Activated T-helper 1 cell treated with anti-CD3 and anti-CD28 coated beads, Interleukin-12 subunit alpha, Interleukin-12 subunit beta, Interleukin-2, Interleukin-4 antibody, amounts not matched to agents 30 ng/mL and 10 ng/mL and 1 ng/mL, durations not matched to agents 14 hours and 24 hours and 36 hours (primary cell): Measurements from ENCODE around the gene PCDHGB1. TPM values are rescaled to one million over a fixed set of nuclear protein-coding genes. Genes with fewer than 3 reads are reported as not detected.
"Not testable (repeated sequence)": the region's sequence is repeated elsewhere in the genome, so short reads cannot be mapped to it uniquely, and the experiment has no call there.

Source experiments
- DNase-seq: peaks from one replicate; pipeline ENCODE4 v3.0.0; 2021; ENCODE audit warnings: low spot score
- H3K27ac Mint-ChIP-seq: one replicate; pipeline ENCODE4 v1.8.0; 2021; ENCODE audit warnings: mild to moderate bottlenecking, mixed read lengths
- H3K27me3 Mint-ChIP-seq: one replicate; pipeline ENCODE4 v1.8.0; 2022; ENCODE audit warnings: mild to moderate bottlenecking, moderate library complexity, mixed read lengths; ENCODE audit not compliant: insufficient read depth
- H3K36me3 Mint-ChIP-seq: one replicate; pipeline ENCODE4 v1.8.0; 2021; ENCODE audit warnings: low read depth, mixed read lengths
- H3K4me1 Mint-ChIP-seq: one replicate; pipeline ENCODE4 v1.8.0; 2021; ENCODE audit warnings: low read depth, mixed read lengths
- H3K4me3 Mint-ChIP-seq: one replicate; pipeline ENCODE4 v1.8.0; 2021; ENCODE audit warnings: mild to moderate bottlenecking, moderate library complexity, mixed read lengths
- H3K9me3 Mint-ChIP-seq: one replicate; pipeline ENCODE4 v1.8.0; 2021; ENCODE audit warnings: mixed read lengths
- intact Hi-C: fragments of 100-400 bp; cut with micrococcal nuclease; formaldehyde crosslinking; loops from one replicate; pipeline ENCODE4 v1.15.1; 2024
- total RNA-seq: library from RNA; stranded (reverse); gene quantifications from 2 replicates; pipeline ENCODE4 v1.2.3, GENCODE V29; 2022

PCDHGB1 gene
- total RNA-seq, 1 donor from 2014 or later, result 0.18 TPM

DNA sequence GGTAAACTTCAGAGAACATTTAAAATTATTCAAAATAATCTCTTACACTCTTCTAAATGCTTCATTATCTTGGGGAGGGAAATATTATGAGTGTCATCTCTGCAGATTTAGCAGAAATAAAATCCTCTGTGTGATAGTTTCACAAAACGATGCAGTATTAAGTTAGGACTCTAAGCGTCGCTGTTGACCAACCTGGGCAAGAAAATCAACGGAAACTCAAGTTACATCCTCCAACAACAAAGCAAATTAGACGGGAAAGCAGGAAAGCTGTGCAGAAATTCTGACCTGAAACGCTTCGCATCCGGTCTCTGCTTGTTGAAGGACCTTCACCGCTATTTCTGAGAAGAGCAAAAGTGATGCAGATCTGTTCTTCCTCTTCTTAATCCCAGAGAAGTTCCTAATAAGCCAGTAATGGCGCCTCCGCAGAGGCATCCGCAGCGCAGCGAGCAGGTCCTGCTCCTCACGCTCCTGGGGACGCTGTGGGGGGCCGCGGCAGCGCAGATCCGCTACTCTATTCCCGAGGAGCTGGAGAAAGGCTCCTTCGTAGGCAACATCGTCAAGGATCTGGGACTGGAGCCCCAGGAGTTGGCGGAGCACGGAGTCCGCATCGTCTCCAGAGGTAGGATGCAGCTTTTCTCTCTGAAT lies 23.9 kb downstream of the PCDHGB1 start, which contains the start of gene PCDHGA6:
Gene PCDHGA6, plus strand, starts transcription at position 219 of the 645 bp plus-strand sequence. Its CDS starts 193 bp downstream, at position 412.
- Mint-ChIP-seq H3K27ac (no peak within 1 kb of the TSS), H3K4me1 (no peaks in the 10 kb centered on the region), H3K27me3 (peaks cover 14% of the 10 kb centered on the region), H3K4me3 (no peak within 1 kb of the TSS), H3K36me3 (no peaks in the 10 kb centered on the region), H3K9me3 (peaks cover 35% of the 10 kb centered on the region)
- intact Hi-C loops, result loop anchor here (5.0 kb wide), 1 partner anchor 39 kb away; the partner anchor contains the start of gene PCDHGA10
- no peak for DNase-seq

DNA sequence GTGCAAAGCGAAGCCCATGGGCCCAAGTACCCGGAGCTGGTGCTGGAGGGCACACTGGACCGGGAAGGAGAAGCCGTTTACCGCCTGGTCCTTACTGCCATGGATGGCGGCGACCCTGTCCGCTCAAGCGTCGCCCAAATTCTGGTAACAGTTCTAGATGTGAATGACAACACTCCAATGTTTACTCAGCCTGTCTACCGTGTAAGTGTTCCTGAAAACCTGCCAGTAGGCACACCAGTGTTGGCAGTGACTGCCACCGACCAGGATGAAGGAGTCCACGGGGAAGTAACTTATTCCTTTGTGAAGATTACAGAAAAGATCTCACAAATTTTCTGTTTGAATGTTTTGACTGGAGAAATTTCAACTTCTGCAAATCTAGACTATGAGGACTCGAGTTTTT lies 24.7 kb downstream of the PCDHGB1 start:
- H3K4me3 Mint-ChIP-seq, result no peak overlapping the region
- H3K9me3 Mint-ChIP-seq, result peaks cover 35% of the 10 kb centered on the region
- DNase-seq, result no peak
- H3K4me1 Mint-ChIP-seq, result no peaks in the 10 kb centered on the region
- H3K36me3 Mint-ChIP-seq, result no peaks in the 10 kb centered on the region
- no peak overlapping the region for H3K27ac Mint-ChIP-seq
- H3K27me3 Mint-ChIP-seq, result peaks cover 14% of the 10 kb centered on the region
- intact Hi-C loops, result loop anchor here (5.0 kb wide), 1 partner anchor 38 kb away; the partner anchor contains the start of gene PCDHGA10

DNA sequence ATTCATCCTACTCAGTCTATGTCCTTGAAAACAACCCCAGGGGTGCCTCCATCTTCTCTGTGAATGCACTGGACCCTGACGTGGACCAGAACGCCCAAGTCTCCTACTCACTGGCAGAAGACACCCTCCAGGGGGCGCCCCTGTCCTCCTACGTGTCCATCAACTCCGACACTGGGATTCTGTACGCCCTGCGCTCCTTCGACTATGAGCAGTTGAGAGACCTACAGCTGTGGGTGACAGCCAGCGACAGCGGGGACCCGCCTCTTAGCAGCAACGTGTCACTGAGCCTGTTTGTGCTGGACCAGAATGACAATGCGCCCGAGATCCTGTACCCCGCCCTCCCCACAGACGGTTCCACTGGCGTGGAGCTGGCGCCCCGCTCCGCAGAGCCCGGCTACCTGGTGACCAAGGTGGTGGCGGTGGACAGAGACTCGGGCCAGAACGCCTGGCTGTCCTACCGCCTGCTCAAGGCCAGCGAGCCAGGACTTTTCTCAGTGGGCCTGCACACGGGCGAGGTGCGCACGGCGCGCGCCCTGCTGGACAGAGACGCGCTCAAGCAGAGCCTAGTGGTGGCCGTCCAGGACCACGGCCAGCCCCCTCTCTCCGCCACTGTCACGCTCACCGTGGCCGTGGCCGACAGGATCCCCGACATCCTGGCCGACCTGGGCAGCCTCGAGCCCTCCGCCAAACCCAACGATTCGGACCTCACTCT lies 25.7 kb downstream of the PCDHGB1 start:
- H3K9me3 Mint-ChIP-seq, result peaks cover 29% of the 10 kb centered on the region
- H3K4me3 Mint-ChIP-seq, H3K4me1 Mint-ChIP-seq, H3K27me3 Mint-ChIP-seq, intact Hi-C loops, H3K36me3 Mint-ChIP-seq, DNase-seq, H3K27ac Mint-ChIP-seq: not testable (repeated sequence)

DNA sequence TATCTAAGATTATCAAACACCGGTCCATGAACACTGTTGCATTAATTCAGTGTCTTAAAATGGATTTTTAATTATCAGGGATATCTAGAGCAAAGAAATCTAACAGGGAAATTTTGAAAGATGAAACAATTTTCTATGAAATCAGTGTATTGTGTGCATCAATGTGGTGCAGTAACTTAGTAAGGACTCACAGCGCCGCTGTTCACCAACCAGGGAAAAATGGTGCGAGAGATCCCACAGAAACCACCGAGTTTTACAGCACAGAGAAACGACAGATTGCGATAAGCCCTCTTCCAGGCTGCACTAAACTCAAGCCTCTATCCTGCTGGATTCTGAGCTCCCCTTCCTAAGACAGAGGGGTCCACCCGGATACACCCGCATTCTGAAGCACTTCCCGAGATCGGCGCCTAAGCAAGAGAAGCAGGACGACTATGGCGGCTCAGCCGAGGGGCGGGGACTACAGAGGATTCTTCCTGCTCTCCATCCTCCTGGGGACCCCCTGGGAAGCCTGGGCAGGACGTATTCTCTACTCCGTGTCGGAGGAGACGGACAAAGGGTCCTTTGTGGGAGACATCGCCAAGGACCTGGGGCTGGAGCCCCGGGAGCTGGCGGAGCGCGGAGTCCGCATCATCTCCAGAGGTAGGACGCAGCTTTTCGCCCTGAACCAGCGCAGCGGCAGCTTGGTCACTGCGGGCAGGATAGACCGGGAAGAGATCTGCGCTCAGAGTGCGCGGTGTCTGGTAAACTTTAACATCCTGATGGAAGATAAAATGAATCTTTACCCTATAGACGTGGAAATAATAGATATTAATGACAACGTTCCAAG lies 32.8 kb downstream of the PCDHGB1 start, which contains the start of gene PCDHGA7:
Gene PCDHGA7, plus strand, starts transcription at position 274 of the 826 bp plus-strand sequence. Its CDS starts 158 bp downstream, at position 432.
- peak within 1 kb of the TSS; percentile 81 for H3K4me3 Mint-ChIP-seq
- intact Hi-C loops, result loop anchor here (5.0 kb wide), 1 partner anchor 45 kb away; the partner anchor contains the start of gene PCDHGA2

DNA sequence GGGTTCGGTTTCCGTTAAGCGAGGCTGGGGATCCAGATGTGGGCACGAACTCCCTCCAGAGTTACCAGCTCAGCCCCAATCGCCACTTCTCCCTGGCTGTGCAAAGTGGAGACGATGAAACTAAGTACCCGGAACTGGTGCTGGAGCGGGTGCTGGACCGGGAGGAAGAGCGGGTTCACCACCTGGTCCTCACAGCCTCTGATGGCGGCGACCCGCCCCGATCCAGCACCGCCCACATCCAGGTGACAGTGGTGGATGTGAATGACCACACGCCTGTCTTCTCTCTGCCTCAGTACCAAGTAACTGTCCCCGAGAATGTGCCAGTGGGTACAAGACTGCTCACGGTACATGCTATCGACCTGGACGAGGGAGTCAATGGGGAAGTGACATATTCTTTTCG lies 33.4 kb downstream of the PCDHGB1 start:
- Mint-ChIP-seq H3K27ac (no peak overlapping the region), H3K4me1 (no peaks in the 10 kb centered on the region), H3K36me3 (no peaks in the 10 kb centered on the region), H3K9me3 (peaks cover 17% of the 10 kb centered on the region), H3K4me3 (peak overlapping the region; percentile 81), H3K27me3 (peaks cover 3% of the 10 kb centered on the region)
- intact Hi-C loops, result loop anchor here (5.0 kb wide), 1 partner anchor 46 kb away; the partner anchor contains the start of gene PCDHGA2
- DNase-seq, result no peak

More for the DNA sequence above, 32.8 kb downstream of the PCDHGB1 start, which contains the start of gene PCDHGA7:
- no peaks in the 10 kb centered on the region for H3K36me3 Mint-ChIP-seq
- no peak within 1 kb of the TSS for H3K27ac Mint-ChIP-seq
- H3K4me1 Mint-ChIP-seq, result no peaks in the 10 kb centered on the region
- no peak for DNase-seq
- H3K27me3 Mint-ChIP-seq, result peaks cover 3% of the 10 kb centered on the region
- peaks cover 16% of the 10 kb centered on the region for H3K9me3 Mint-ChIP-seq

DNA sequence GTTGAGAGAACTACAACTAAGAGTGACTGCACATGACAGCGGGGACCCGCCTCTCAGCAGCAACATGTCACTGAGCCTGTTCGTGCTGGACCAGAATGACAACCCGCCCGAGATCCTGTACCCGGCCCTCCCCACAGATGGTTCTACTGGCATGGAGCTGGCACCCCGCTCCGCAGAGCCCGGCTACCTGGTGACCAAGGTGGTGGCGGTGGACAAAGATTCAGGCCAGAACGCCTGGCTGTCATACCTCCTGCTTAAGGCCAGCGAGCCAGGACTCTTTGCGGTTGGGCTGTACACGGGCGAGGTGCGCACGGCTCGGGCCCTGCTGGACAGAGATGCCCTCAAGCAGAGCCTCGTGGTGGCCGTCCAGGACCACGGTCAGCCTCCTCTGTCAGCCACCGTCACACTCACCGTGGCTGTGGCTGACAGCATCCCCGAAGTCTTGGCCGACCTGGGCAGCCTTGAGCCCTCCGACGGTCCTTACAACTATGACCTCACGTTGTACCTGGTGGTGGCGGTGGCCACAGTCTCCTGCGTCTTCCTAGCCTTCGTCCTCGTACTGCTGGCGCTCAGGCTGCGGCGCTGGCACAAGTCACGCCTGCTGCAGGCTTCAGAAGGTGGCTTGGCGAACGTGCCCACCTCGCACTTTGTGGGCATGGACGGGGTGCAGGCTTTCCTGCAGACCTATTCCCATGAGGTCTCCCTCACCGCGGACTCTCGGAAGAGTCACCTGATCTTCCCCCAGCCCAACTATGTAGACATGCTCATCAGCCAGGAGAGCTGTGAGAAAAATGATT lies 34.8 kb downstream of the PCDHGB1 start:
- H3K27me3 Mint-ChIP-seq, result peaks cover 3% of the 10 kb centered on the region
- no peak overlapping the region for H3K27ac Mint-ChIP-seq
- no peaks in the 10 kb centered on the region for H3K4me1 Mint-ChIP-seq
- no peak for DNase-seq
- peaks cover 25% of the 10 kb centered on the region for H3K9me3 Mint-ChIP-seq
- no peak overlapping the region for H3K4me3 Mint-ChIP-seq
- peaks cover 1% of the 10 kb centered on the region for H3K36me3 Mint-ChIP-seq
- intact Hi-C loops, result loop anchor here (5.0 kb wide), 2 partner anchors 38 to 47 kb away; partner anchors contain the start of genes PCDHGA11 and PCDHGA2

DNA sequence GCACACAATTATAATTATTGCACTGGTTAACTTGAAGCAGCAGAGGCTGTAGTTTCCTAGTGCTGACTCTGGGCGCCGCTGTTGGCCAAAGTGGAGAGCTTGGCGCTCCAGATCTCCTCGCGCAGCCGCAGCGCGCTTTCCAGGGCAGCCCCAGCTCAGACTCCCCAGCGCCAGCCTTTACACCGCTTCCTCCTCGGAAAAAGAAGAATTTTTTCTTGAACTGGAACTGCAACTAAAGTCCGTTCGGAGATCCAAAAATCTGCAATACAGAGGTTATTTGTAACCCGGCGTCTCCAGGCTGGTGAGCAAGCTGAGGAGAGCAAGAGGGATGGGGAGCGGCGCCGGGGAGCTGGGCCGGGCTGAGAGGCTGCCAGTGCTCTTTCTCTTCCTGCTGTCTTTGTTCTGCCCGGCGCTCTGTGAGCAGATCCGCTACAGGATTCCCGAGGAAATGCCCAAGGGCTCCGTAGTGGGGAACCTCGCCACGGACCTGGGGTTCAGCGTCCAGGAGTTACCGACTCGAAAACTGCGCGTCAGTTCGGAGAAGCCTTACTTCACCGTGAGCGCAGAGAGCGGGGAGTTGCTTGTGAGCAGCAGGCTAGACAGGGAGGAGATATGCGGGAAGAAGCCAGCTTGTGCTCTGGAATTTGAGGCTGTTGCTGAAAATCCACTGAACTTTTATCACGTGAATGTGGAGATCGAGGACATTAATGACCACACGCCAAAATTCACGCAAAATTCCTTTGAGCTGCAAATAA lies 37.8 kb downstream of the PCDHGB1 start, which contains the start of gene PCDHGB4:
Gene PCDHGB4, plus strand, starts transcription at position 142 of the 755 bp plus-strand sequence. Its CDS starts 187 bp downstream, at position 329.
- H3K27ac Mint-ChIP-seq, H3K27me3 Mint-ChIP-seq, DNase-seq, H3K36me3 Mint-ChIP-seq, H3K4me1 Mint-ChIP-seq: not testable (repeated sequence)
- H3K4me3 Mint-ChIP-seq, result peak within 1 kb of the TSS; percentile 39
- H3K9me3 Mint-ChIP-seq, result peaks cover 37% of the 10 kb centered on the region
- intact Hi-C loops, result loop anchor here (5.0 kb wide), 1 partner anchor 35 kb away; the partner anchor contains the start of gene PCDHGA11

DNA sequence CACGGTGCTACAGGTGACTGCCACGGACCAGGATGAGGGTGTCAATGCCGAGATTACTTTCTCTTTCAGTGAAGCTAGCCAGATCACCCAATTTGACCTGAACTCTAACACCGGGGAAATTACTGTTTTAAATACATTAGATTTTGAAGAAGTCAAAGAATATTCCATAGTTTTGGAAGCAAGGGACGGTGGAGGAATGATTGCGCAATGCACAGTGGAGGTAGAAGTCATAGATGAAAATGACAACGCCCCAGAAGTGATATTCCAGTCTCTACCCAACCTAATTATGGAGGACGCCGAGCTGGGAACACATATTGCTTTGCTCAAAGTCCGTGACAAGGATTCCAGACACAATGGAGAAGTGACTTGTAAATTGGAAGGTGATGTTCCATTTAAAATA lies 38.8 kb downstream of the PCDHGB1 start:
- no peak overlapping the region for H3K27ac Mint-ChIP-seq
- intact Hi-C loops, result loop anchor here (5.0 kb wide), 1 partner anchor 34 kb away; the partner anchor contains the start of gene PCDHGA11
- H3K36me3 Mint-ChIP-seq, result peaks cover 1% of the 10 kb centered on the region
- no peak overlapping the region for H3K4me3 Mint-ChIP-seq
- H3K9me3 Mint-ChIP-seq, result peaks cover 38% of the 10 kb centered on the region
- no peak for DNase-seq
- peaks cover 3% of the 10 kb centered on the region for H3K27me3 Mint-ChIP-seq
- H3K4me1 Mint-ChIP-seq, result no peaks in the 10 kb centered on the region

DNA sequence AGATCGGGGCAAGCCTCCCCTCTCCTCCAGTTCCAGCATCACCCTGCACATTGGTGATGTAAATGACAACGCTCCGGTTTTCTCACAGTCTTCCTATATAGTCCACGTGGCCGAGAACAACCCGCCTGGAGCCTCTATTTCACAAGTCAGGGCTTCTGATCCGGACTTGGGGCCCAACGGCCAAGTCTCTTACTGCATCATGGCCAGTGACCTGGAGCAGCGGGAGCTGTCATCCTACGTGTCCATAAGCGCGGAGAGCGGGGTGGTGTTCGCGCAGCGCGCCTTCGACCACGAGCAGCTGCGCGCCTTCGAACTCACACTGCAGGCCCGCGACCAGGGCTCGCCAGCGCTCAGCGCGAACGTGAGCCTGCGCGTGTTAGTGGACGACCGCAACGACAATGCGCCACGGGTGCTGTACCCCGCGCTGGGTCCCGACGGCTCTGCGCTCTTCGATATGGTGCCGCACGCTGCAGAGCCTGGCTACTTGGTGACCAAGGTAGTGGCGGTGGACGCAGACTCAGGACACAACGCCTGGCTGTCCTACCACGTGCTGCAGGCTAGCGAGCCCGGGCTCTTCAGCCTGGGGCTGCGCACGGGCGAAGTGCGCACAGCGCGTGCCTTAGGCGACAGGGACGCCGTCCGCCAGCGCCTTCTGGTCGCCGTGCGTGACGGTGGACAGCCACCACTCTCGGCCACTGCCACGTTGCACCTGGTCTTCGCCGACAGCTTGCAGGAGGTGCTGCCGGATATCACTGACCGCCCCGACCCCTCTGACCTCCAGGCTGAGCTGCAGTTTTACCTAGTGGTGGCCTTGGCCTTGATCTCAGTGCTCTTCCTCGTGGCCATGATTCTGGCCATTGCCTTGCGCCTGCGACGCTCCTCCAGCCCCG lies 39.5 kb downstream of the PCDHGB1 start:
- H3K4me1 Mint-ChIP-seq, result no peaks in the 10 kb centered on the region
- intact Hi-C loops, result loop anchor here (5.0 kb wide), 1 partner anchor 33 kb away; the partner anchor contains the start of gene PCDHGA11
- no peak overlapping the region for H3K27ac Mint-ChIP-seq
- peaks cover 45% of the 10 kb centered on the region for H3K9me3 Mint-ChIP-seq
- no peak overlapping the region for H3K4me3 Mint-ChIP-seq
- peaks cover 3% of the 10 kb centered on the region for H3K27me3 Mint-ChIP-seq
- no peak for DNase-seq
- H3K36me3 Mint-ChIP-seq, result peaks cover 1% of the 10 kb centered on the region

DNA sequence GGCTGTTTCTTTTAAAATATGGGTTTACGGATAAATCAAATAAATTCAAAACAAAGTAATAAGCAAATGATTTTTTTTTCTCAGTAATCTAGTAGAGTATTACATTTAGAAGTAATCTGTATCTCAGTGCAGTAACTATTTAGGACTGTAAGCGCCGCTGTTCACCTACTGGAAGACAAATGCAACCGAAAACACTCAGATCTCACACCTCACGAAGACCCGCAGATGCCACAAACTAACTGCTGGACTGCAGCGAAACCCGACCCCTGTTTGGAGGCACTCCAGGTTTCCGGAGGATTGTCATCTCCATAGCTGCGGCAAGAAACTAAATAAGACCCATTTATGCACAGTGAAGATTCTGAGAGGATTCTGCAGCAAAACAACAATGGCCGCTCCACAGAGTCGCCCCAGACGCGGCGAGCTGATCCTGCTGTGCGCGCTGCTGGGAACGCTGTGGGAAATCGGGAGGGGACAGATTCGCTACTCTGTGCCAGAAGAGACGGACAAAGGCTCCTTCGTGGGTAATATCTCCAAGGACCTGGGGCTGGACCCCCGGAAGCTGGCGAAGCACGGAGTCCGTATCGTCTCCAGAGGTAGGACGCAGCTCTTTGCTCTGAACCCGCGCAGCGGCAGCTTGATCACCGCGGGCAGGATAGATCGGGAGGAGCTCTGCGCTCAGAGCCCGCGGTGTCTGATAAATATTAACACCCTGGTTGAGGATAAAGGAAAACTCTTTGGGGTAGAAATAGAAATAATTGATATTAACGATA lies 42.7 kb downstream of the PCDHGB1 start, which contains the start of gene PCDHGA8:
Gene PCDHGA8, plus strand, starts transcription at position 205 of the 770 bp plus-strand sequence. Its CDS starts 181 bp downstream, at position 386.
- Mint-ChIP-seq H3K36me3 (peaks cover 1% of the 10 kb centered on the region), H3K4me3 (no peak within 1 kb of the TSS), H3K9me3 (peaks cover 43% of the 10 kb centered on the region), H3K27ac (no peak within 1 kb of the TSS), H3K27me3 (peaks cover 8% of the 10 kb centered on the region), H3K4me1 (no peaks in the 10 kb centered on the region)
- intact Hi-C loops, result no loop called here
- DNase-seq, result no peak
